ENCODE results near the gene MTHFD2. TPM values are rescaled to one million over a fixed set of nuclear protein-coding genes. Genes with fewer than 3 reads are reported as not detected.

The MTHFD2 gene
- polyA plus RNA-seq (2013, experiment 1 of 2): 56.1 TPM
- polyA plus RNA-seq (2013, experiment 2 of 2): 58.1 TPM

DNA sequence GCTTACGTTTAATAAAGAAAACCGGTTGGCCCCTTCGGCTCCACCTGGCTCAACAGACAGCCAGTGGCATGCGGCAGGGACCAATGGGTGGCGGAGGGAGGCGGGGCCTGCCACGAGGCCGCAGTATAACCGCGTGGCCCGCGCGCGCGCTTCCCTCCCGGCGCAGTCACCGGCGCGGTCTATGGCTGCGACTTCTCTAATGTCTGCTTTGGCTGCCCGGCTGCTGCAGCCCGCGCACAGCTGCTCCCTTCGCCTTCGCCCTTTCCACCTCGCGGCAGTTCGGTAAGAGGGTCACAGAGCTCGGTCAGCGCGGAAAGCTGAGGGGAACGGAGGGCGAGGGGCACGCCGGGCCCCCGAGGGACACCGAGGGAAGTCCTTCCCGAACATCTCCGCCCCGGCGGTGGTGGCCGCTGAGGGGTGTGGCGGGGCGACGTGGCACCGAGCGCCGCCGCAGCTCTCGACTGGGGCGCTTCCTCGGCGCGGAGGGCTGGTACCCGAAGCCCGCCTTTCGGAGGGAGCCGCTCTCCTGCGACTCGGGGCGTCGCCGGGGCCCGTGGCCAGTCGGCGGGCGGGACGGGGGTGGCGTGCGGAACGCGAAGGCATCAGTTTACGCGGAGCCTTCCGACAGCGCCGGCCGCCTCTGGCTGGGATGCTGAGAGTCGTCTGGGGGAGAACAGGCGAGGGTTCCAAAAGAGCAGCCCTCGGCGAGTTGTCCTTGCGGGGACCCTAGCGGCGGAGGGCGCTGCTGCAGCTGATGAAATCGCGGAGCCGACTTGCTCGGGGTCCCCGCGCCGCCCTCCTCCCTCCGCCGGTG, at the start of gene MTHFD2:
MTHFD2 (plus strand) TSS at position 155 of the 814 bp plus-strand sequence; CDS start at position 182, 27 bp downstream.
- peak within 1 kb of the TSS; percentile 96 for H2BK15ac ChIP-seq (ENCODE audit: low read length)
- H3K9me3 ChIP-seq (replicated peaks in 1 of 2; ENCODE audit: control insufficient read depth in 2 of 2, insufficient read depth in 1 of 2, low read depth in 1 of 2, low read length in 2 of 2): no peaks in the 10 kb centered on the region
- peak within 1 kb of the TSS; percentile 99 for H2BK5ac ChIP-seq (ENCODE audit: low read length)
- peak within 1 kb of the TSS; percentile 94 to 98 for H3K4me3 ChIP-seq (ENCODE audit: low read length in 2 of 2)
- H3K4ac ChIP-seq (ENCODE audit: low read length): peak within 1 kb of the TSS; percentile 66
- peak within 1 kb of the TSS; percentile 76 for H2BK120ac ChIP-seq (ENCODE audit: low read depth, low read length)
- peak within 1 kb of the TSS; percentile 96 for H3K27ac ChIP-seq (replicated peaks; ENCODE audit: low read length)
- peak within 1 kb of the TSS; percentile 59 for H3K14ac ChIP-seq (ENCODE audit: low read length)
- H3K18ac ChIP-seq (ENCODE audit: low read length): peak within 1 kb of the TSS; percentile 96
- peak within 1 kb of the TSS; percentile 98 for H3K4me2 ChIP-seq (ENCODE audit: insufficient read depth, low read length, poor library complexity, severe bottlenecking)
- H3K79me1 ChIP-seq (ENCODE audit: low read depth, low read length): no peaks in the 10 kb centered on the region
- no CpG with 5 or more reads among the region's 96 CpGs for WGBS, 2 donors (ENCODE audit: extremely low coverage in 2 of 2, insufficient read length in 2 of 2, insufficient replicate concordance in 1 of 2)
- H4K91ac ChIP-seq (ENCODE audit: low read depth, low read length, poor library complexity): peak within 1 kb of the TSS; percentile 87
- H2AK5ac ChIP-seq (ENCODE audit: low read depth, low read length): peak within 1 kb of the TSS; percentile 92
- peak within 1 kb of the TSS; percentile 97 for H3K23ac ChIP-seq (ENCODE audit: low read depth, low read length, poor library complexity)
- peaks cover 2 to 3% of the 10 kb centered on the region in 2 donors for H3K4me1 ChIP-seq (ENCODE audit: control insufficient read depth in 2 of 2, insufficient read depth in 1 of 2, low read depth in 1 of 2, low read length in 2 of 2)
- peak within 1 kb of the TSS; percentile 70 for H4K8ac ChIP-seq (ENCODE audit: low read depth, low read length)
- peak within 1 kb of the TSS; percentile 96 for H3K9ac ChIP-seq (ENCODE audit: low read depth, low read length, poor library complexity)
- peaks cover 0 to 3% (median 0%) of the 10 kb centered on the region in 3 experiments for H3K27me3 ChIP-seq (ENCODE audit: control insufficient read depth in 3 of 3, insufficient read depth in 3 of 3, low read depth in 1 of 3, low read length in 3 of 3)
- peak within 1 kb of the TSS; percentile 97 for H2AFZ ChIP-seq (ENCODE audit: low read length)
- peak; percentile 86 for DNase-seq (ENCODE audit: low spot score)
- H2BK12ac ChIP-seq (ENCODE audit: low read length): no peak within 1 kb of the TSS
- peaks cover 0 to 28% of the 10 kb centered on the region in 2 donors for H3K36me3 ChIP-seq (replicated peaks in 1 of 2; ENCODE audit: control insufficient read depth in 2 of 2, insufficient read depth in 2 of 2, low read length in 2 of 2)

DNA sequence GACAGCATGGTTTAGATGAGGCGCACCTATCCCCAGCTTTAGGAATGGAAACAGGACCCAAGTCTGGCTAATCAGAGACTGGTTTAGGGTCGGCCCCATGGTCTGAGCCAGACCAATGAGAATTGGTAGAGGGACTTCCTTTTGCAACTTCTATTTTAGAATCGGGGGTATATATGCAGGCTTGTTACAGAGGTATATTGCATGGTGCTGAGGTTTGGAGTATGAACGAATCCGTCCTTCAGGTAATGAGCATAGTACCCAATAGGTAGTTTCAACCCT, 49.2 kb upstream of the MTHFD2 start:
- no peak overlapping the region for H3K4me2 ChIP-seq (ENCODE audit: insufficient read depth, low read length, poor library complexity, severe bottlenecking)
- no peak for DNase-seq (ENCODE audit: low spot score)
- H4K8ac ChIP-seq (ENCODE audit: low read depth, low read length): no peak overlapping the region
- no peak overlapping the region for H3K14ac ChIP-seq (ENCODE audit: low read length)
- no peak overlapping the region for H2BK5ac ChIP-seq (ENCODE audit: low read length)
- no peak overlapping the region for H4K91ac ChIP-seq (ENCODE audit: low read depth, low read length, poor library complexity)
- H3K36me3 ChIP-seq (replicated peaks in 1 of 2; ENCODE audit: control insufficient read depth in 2 of 2, insufficient read depth in 2 of 2, low read length in 2 of 2): peaks cover 7 to 48% of the 10 kb centered on the region in 2 donors
- H2BK120ac ChIP-seq (ENCODE audit: low read depth, low read length): no peak overlapping the region
- no peak overlapping the region for H2AFZ ChIP-seq (ENCODE audit: low read length)
- no peak overlapping the region for H3K27ac ChIP-seq (replicated peaks; ENCODE audit: low read length)
- H3K4me1 ChIP-seq (ENCODE audit: control insufficient read depth in 2 of 2, insufficient read depth in 1 of 2, low read depth in 1 of 2, low read length in 2 of 2): peaks cover 13% of the 10 kb centered on the region in 2 donors
- H2AK5ac ChIP-seq (ENCODE audit: low read depth, low read length): no peak overlapping the region
- no peak overlapping the region for H3K4ac ChIP-seq (ENCODE audit: low read length)
- H3K4me3 ChIP-seq (ENCODE audit: low read length in 2 of 2): no peak overlapping the region
- no peak overlapping the region for H3K23ac ChIP-seq (ENCODE audit: low read depth, low read length, poor library complexity)
- no peak overlapping the region for H2BK12ac ChIP-seq (ENCODE audit: low read length)
- no peak overlapping the region for H2BK15ac ChIP-seq (ENCODE audit: low read length)
- H3K9me3 ChIP-seq (replicated peaks in 1 of 2; ENCODE audit: control insufficient read depth in 2 of 2, insufficient read depth in 1 of 2, low read depth in 1 of 2, low read length in 2 of 2): peaks cover 0 to 2% of the 10 kb centered on the region in 2 donors
- no peaks in the 10 kb centered on the region for H3K79me1 ChIP-seq (ENCODE audit: low read depth, low read length)
- no peaks in the 10 kb centered on the region for H3K27me3 ChIP-seq (ENCODE audit: control insufficient read depth in 3 of 3, insufficient read depth in 3 of 3, low read depth in 1 of 3, low read length in 3 of 3)
- no CpG with 5 or more reads among the region's 5 CpGs for WGBS, 2 donors (ENCODE audit: extremely low coverage in 2 of 2, insufficient read length in 2 of 2, insufficient replicate concordance in 1 of 2)
- no peak overlapping the region for H3K9ac ChIP-seq (ENCODE audit: low read depth, low read length, poor library complexity)
- H3K18ac ChIP-seq (ENCODE audit: low read length): no peak overlapping the region

DNA sequence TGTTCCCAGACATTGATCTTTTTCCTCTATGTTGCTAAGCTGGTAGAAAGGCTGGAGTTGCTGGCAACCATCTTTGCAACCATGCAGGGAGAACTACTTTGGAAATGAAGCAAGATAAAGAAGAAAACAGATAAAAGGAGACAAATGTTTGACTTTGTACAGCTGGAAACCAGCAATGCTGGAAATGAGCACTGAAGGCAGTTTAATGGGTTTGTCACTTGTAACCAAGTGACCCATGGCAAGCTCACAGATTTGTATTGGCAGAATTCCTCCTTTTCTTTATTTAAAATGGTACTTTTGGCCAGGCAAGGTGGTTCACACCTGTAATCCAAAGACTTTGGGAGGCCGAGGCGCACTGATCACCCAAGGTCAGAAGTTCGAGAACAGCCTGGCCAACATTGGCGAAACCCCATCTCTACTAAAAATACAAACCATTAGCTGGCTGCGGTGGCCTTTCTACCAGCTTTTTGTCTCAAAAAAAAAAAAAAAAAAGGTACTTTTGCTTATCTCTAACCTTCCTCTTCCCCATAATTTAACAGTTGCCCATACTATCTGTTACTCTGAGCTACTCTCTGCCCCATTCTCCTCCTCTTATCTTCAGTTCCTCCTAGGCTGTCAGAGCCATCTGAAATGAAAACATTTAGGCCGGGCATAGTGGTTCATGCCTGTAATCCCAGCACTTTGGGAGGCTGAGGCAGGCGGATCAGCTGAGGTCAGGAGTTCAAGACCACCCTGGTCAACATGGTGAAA, 48.7 kb upstream of the MTHFD2 start:
- Histone ChIP-seq H3K36me3 (replicated peaks in 1 of 2; ENCODE audit: control insufficient read depth in 2 of 2, insufficient read depth in 2 of 2, low read length in 2 of 2) (peaks cover 4 to 48% of the 10 kb centered on the region in 2 donors), H3K4me1 (ENCODE audit: control insufficient read depth in 2 of 2, insufficient read depth in 1 of 2, low read depth in 1 of 2, low read length in 2 of 2) (peaks cover 13% of the 10 kb centered on the region in 2 donors), H3K4me3 (ENCODE audit: low read length in 2 of 2) (no peak overlapping the region), H3K14ac (ENCODE audit: low read length) (no peak overlapping the region), H2BK5ac (ENCODE audit: low read length) (no peak overlapping the region), H3K9ac (ENCODE audit: low read depth, low read length, poor library complexity) (no peak overlapping the region), H2BK12ac (ENCODE audit: low read length) (no peak overlapping the region), H3K4ac (ENCODE audit: low read length) (no peak overlapping the region), H3K9me3 (replicated peaks in 1 of 2; ENCODE audit: control insufficient read depth in 2 of 2, insufficient read depth in 1 of 2, low read depth in 1 of 2, low read length in 2 of 2) (peaks cover 0 to 2% of the 10 kb centered on the region in 2 donors), H3K27ac (replicated peaks; ENCODE audit: low read length) (no peak overlapping the region), H3K79me1 (ENCODE audit: low read depth, low read length) (no peaks in the 10 kb centered on the region), H2AK5ac (ENCODE audit: low read depth, low read length) (no peak overlapping the region), H4K8ac (ENCODE audit: low read depth, low read length) (no peak overlapping the region), H2BK120ac (ENCODE audit: low read depth, low read length) (no peak overlapping the region), H2AFZ (ENCODE audit: low read length) (no peak overlapping the region), H3K23ac (ENCODE audit: low read depth, low read length, poor library complexity) (no peak overlapping the region), H3K4me2 (ENCODE audit: insufficient read depth, low read length, poor library complexity, severe bottlenecking) (no peak overlapping the region), H3K18ac (ENCODE audit: low read length) (no peak overlapping the region), H2BK15ac (ENCODE audit: low read length) (no peak overlapping the region), H4K91ac (ENCODE audit: low read depth, low read length, poor library complexity) (no peak overlapping the region), H3K27me3 (ENCODE audit: control insufficient read depth in 3 of 3, insufficient read depth in 3 of 3, low read depth in 1 of 3, low read length in 3 of 3) (no peaks in the 10 kb centered on the region)
- DNase-seq (ENCODE audit: low spot score): no peak
- WGBS, 2 donors (ENCODE audit: extremely low coverage in 2 of 2, insufficient read length in 2 of 2, insufficient replicate concordance in 1 of 2): no CpG with 5 or more reads among the region's 7 CpGs

DNA sequence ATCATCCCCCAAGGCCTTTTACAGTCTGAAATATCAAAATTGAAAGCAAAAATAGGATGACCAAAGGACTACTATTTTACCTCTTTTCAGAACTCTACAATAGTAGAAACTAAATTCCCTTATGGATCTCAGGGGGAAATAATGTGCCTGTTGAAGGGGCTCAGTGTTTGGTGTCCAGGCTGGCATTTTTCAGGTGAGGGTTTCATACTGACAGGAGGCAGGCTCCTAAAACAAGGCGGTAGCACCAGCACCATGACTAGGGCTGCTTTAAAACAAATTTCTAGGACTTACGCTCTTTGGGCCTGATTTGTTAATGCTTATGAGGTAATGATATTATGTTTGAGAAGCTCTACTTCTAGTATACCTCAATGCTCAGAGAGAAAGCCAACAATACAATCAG, 45.5 kb upstream of the MTHFD2 start:
- Histone ChIP-seq H3K18ac (ENCODE audit: low read length) (no peak overlapping the region), H3K4me1 (ENCODE audit: control insufficient read depth in 2 of 2, insufficient read depth in 1 of 2, low read depth in 1 of 2, low read length in 2 of 2) (peaks cover 5% of the 10 kb centered on the region in 2 donors), H3K27ac (replicated peaks; ENCODE audit: low read length) (no peak overlapping the region), H2BK120ac (ENCODE audit: low read depth, low read length) (no peak overlapping the region), H2BK5ac (ENCODE audit: low read length) (no peak overlapping the region), H4K8ac (ENCODE audit: low read depth, low read length) (no peak overlapping the region), H3K14ac (ENCODE audit: low read length) (no peak overlapping the region), H2BK15ac (ENCODE audit: low read length) (no peak overlapping the region), H3K36me3 (replicated peaks in 1 of 2; ENCODE audit: control insufficient read depth in 2 of 2, insufficient read depth in 2 of 2, low read length in 2 of 2) (peaks cover 7 to 75% of the 10 kb centered on the region in 2 donors), H2AK5ac (ENCODE audit: low read depth, low read length) (no peak overlapping the region), H3K79me1 (ENCODE audit: low read depth, low read length) (no peaks in the 10 kb centered on the region), H3K9ac (ENCODE audit: low read depth, low read length, poor library complexity) (no peak overlapping the region), H4K91ac (ENCODE audit: low read depth, low read length, poor library complexity) (no peak overlapping the region), H3K27me3 (ENCODE audit: control insufficient read depth in 3 of 3, insufficient read depth in 3 of 3, low read depth in 1 of 3, low read length in 3 of 3) (no peaks in the 10 kb centered on the region), H2AFZ (ENCODE audit: low read length) (no peak overlapping the region), H2BK12ac (ENCODE audit: low read length) (no peak overlapping the region), H3K9me3 (replicated peaks in 1 of 2; ENCODE audit: control insufficient read depth in 2 of 2, insufficient read depth in 1 of 2, low read depth in 1 of 2, low read length in 2 of 2) (no peaks in the 10 kb centered on the region), H3K23ac (ENCODE audit: low read depth, low read length, poor library complexity) (no peak overlapping the region), H3K4me2 (ENCODE audit: insufficient read depth, low read length, poor library complexity, severe bottlenecking) (no peak overlapping the region), H3K4ac (ENCODE audit: low read length) (no peak overlapping the region), H3K4me3 (ENCODE audit: low read length in 2 of 2) (no peak overlapping the region)
- no peak for DNase-seq (ENCODE audit: low spot score)
- no CpG with 5 or more reads among the region's 2 CpGs for WGBS, 2 donors (ENCODE audit: extremely low coverage in 2 of 2, insufficient read length in 2 of 2, insufficient replicate concordance in 1 of 2)
